ENCODE measurements around the gene HMGCLL1.

DNA sequence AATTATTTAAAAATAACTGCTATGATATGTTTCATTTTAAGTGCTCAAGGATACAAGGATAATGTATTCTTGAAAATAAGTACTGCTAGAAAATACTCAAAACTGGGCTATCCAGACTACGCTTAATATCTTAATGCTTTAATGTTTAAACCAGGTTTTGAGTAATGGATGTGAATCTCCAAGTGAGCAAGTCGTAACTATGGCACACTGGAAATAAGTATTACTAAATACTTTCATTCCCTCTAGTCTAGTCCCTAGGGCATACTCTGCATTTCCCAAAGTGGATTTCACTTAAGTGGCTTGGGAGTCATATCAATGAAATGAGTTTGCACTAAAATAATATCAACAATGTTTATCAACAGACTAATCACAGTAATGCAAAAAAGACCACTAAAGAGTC, 48.1 kb downstream of the HMGCLL1 start:
- TF ChIP-seq, protein P1, sequence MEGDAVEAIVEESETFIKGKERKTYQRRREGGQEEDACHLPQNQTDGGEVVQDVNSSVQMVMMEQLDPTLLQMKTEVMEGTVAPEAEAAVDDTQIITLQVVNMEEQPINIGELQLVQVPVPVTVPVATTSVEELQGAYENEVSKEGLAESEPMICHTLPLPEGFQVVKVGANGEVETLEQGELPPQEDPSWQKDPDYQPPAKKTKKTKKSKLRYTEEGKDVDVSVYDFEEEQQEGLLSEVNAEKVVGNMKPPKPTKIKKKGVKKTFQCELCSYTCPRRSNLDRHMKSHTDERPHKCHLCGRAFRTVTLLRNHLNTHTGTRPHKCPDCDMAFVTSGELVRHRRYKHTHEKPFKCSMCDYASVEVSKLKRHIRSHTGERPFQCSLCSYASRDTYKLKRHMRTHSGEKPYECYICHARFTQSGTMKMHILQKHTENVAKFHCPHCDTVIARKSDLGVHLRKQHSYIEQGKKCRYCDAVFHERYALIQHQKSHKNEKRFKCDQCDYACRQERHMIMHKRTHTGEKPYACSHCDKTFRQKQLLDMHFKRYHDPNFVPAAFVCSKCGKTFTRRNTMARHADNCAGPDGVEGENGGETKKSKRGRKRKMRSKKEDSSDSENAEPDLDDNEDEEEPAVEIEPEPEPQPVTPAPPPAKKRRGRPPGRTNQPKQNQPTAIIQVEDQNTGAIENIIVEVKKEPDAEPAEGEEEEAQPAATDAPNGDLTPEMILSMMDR (IDR thresholded peaks at IDR 0.05; ENCODE audit: borderline replicate concordance, extremely low read depth, low read length, poor library complexity, severe bottlenecking): no peak
- TF ChIP-seq EZH2 (IDR thresholded peaks at IDR 0.05; ENCODE audit: borderline replicate concordance, low read depth, low read length, severe bottlenecking): no peak

All from DND-41 (cell line).